NOMO-1 treated with dmso at 0.1 percent for 144 hours (cell line): Measurements from ENCODE around the gene PEAK3.

Experiments used
- DNase-seq: peaks from one replicate; lab custom pipeline; 2025; ENCODE audit not compliant: unreplicated experiment; lab: John Stamatoyannopoulos, UW

The PEAK3 gene

DNA sequence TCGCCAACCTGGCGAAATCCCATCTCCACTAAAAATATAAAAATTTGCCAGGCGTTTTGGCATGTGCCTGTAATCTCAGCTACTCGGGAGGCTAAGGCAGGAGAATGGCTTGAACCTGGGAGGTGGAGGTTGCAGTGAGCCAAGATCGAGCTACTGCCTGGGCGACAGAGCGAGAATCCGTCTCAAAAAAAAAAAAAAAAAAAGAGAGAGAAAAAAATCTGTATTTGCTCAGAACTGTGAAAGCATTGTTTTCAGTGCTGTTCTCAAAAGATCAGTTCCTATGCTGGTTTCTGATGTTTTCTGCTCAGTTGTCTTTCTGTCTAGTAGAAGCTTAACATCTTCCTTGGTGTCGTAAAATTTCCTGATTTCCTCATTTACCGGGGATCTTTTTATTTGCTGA lies 42.8 kb downstream of the PEAK3 start:
- DNase-seq = no peak

- DNase-seq = no peak
Measured at GRCh38 chr19:2237869-2238153, 44.2 kb downstream of the PEAK3 start.

DNA sequence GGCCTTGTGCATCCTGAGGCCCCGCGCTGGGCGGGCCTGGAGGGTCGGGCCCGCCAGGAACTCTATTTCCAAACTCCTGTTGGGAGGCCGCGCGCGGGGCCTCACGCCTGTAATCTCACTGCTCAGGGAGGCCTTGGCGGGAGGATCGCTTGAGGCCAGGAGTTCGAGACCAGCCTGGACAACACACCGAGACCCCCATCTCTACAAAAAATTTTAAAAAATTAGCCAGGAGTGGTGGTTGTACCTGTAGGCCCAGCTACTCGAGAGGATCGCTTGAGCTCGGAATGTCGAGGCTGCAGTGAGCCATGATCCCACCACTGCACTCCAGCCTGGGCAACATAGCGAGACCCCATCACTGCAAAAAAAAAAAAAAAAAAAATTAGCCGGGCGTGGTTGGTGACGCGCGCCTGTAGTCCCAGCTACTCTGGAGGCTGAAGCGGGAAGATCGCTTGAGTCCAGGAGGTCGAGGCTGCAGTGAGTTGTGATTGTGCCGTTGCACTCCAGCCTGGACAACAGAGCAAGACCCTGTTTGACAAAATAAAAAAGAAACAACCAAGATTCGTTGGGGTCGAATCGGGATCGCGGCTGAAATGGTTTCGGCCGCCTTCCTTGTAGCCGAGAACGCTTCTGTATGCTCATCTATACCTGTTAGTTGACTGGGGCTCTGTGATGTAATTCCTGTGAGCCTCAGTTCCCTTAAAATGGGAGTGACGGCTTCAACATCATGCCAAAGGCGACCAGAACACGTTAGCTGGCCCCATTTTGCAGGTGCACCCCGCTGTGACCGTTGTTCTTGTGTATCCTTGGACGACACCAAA lies 44.7 kb downstream of the PEAK3 start:
- no peak for DNase-seq

DNA sequence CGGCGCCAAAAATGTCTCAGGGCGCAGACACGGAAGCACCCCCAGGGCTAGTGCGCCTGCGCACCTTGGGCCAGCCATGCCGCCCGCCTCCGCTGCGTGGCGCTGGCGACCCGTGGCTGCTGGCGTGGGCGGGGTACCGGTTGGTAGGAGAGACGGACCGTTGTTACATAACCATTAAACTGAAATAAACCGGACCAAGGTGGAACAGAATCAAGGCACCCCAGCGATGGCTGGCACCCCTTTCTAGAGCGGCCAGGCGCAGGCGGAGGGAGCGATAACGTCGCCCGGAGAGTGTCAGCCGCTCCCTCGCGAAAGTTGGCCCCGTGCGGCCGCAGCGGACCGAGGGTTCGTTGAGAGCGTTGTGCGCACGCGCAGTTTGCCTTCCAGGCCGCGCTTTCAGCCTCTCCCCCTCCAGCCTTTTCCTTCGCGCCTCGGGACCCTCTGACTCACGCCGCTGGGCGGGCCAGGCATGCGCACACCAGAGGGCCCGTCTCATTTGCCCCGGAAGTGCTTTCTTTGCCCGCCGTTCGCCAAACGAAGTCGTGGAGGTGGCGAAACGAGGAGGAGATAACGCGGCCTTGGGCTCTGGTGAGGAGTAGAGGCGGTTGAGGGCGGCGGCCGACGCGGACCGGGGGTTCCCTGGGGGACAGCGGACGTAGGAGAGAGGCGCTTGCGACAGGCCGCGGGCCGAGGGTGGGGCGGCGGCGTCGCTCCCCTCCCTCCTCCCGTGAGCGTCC lies 45.5 kb downstream of the PEAK3 start, which contains the start of the genes PLEKHJ1 and SF3A2:
PLEKHJ1 (minus strand) TSS at position 16 of the 737 bp plus-strand sequence. CDS start 81 bp downstream, outside the sequence.
SF3A2 (plus strand) TSS at position 511 of the 737 bp plus-strand sequence. CDS start 6,595 bp downstream, outside the sequence.
- DNase-seq = peak; percentile 98

DNA sequence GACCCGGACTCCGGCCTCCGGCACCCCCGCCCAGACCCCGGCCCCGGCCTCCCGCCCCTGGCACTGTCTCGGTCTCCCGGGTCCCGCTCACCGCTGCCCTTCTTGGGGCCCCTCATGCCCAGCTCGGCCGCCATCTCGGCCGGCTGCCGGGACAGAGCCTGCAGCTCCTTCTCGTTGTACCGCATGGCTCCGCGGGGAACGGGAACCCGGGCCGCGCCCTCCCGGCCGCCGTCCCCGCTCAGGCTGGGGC lies 46.0 kb downstream of the PEAK3 start:
- no peak for DNase-seq

DNA sequence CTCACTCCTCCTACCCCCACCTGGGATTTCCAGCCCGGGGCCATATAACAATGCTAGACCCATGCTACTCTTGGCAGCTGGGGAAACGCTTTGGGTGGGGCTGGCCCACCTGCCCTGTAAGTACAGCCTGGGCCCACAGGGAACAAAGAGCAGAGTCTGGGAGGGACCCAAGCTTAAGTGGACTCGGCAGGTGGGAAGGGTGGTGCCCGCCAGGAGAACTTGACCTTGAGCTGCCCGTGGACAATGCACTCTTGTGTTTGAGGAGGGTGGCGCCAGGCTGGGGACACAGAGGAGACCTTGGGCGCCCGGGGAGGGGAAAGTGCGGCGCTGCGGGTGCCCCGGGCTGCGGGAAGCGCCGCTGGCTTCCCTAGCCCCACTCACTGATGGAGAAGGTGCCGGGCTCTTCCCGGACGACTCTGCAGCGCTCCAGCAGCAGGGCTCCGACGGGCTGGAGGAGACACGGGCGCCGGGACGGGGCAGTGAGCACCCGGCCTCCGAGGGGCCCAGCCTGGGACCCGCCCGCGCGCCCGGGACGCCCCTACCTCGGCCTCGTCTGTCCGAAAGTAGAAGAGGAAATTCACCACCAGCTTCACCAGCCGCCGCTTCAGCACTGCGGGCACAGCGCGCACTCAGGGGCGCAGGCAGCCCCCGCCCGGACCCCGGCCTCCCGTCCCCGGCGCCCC lies 46.5 kb downstream of the PEAK3 start:
- no peak for DNase-seq

DNA sequence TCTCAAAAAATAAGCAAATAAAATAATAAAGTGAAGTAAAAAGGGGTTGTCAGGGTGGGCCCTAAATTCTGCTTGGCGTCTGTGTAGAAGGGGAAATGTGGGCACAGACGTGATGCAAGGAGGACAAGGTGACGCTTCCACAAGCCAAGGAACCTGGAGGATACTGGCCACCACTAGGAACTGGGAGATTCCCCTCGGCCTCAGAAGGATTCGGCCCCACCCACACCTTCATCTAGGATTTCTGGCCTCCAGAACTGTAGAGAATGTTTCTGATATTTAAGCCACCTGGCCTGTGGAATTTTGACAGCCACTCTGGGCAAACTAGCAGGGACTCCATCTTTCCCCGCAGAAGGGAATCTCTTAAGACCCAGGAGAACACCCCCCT lies 47.0 kb downstream of the PEAK3 start:
- no peak for DNase-seq

DNA sequence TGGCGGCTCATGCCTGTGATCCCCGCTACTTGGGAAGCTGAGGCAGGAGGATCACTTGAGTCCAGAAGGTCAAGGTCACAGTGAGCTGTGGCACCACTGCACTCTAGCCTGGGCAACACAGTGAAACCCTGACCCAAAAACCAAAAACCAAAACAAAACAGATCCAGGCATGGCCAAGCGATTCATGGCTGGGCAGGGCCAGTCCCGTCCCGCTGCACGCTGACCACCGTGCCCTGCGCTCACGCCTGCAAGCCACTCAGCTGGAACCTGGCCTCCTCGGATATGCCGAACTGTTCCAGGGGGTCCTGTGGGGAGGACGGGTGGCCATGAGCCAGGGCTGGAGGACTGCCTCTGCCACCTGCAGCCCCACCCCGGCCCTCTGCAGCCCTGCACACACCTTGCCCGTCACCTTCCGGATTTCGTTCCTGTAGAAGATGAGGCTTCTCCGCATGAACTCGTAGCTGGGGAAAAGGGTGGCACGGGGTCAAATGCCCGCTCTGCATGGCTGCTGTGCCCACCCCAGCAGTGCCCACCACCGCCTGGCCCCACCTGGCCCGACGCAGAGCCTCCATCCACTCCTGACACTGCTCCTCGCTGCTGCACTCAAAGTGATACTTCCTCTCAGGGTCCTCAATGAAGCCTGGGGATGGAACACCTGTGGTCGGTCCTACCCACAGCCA lies 48.2 kb downstream of the PEAK3 start:
- DNase-seq = no peak

- DNase-seq = no peak
Measured at GRCh38 chr19:2232286-2233151, 49.5 kb downstream of the PEAK3 start.

- DNase-seq = no peak
Measured at GRCh38 chr19:2231621-2232221, 50.3 kb downstream of the PEAK3 start.

GRCh38 chr19:2230807-2231533 lies 51.0 kb downstream of the PEAK3 start:
- no peak for DNase-seq

GRCh38 chr19:2230033-2230531 lies 51.9 kb downstream of the PEAK3 start:
- DNase-seq = no peak

DNA sequence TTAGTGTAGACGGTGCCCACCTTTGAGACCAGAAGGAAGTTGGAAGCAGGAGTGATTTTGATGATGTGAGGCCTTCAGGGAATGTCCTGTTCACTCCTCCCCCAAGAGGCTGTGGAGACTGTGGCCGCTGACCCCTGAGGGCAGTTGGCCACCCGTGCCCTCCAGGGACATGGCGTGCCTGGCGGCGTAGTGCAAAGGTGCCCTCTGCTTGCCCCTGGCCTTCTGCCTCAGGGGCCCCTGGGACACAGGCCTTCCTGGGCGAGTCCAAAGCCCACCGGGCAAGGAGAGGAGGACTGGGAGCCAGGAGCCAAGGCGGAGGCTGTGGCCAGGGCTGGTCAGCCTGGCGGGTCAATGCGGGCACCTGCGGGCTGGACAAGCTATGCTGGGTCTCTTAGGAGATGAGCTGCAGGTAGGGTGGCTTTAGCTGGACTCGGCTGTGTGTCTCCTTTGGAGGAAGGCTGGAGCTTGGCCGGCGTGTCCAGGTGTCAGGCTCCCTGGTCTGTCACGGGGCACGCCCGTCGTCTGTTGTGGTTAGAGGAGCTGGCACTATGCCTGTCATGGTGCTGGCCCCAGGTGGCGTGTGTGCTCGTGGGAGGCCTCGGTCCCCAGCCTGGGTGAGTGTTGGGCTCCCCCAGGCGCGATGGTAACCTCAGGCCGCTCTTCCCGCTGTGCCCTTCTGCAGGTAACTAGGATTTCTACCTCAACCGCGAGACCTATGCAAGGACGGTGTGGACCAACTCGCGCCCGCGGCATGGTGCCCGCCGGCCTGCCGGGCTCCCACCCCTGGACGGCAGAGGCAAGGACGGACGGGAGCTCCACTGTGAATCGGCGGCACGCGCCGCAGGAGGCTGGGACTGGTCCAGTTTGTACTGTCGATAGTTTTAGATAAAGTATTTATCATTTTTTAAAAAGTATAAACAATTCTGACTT lies 52.6 kb downstream of the PEAK3 start:
- DNase-seq = no peak

GRCh38 chr19:2228157-2229030 lies 53.6 kb downstream of the PEAK3 start:
- no peak for DNase-seq

- DNase-seq = peak; percentile 90
Measured at GRCh38 chr19:2227415-2228156, 54.4 kb downstream of the PEAK3 start.

GRCh38 chr19:2226840-2227360 lies 55.1 kb downstream of the PEAK3 start:
- DNase-seq = no peak
